ENCODE measurements around the gene PHF21B. TPM values are rescaled to one million over a fixed set of nuclear protein-coding genes. Genes with fewer than 3 reads are reported as not detected.

Gene PHF21B
- total and polyA plus RNA-seq, 8 donors = 0.24 to 1.4 (median 1.1) TPM; not detected in 1

GRCh38 chr22:44988671-44989070 lies 21.1 kb downstream of the PHF21B start:
- intact Hi-C loops (cut with DNase I) = no loop called here
- DNase-seq = no peak
- TF ChIP-seq CTCF (IDR thresholded peaks at IDR 0.05) = no peak
- H3K4me3 ChIP-seq = no peak overlapping the region
- no peaks in the 10 kb centered on the region for H3K4me1 ChIP-seq
- no peaks in the 10 kb centered on the region for H3K36me3 ChIP-seq
- peaks cover 0 to 47% of the 10 kb centered on the region in 2 donors for H3K27me3 ChIP-seq
- no peak overlapping the region for H3K27ac ChIP-seq
- no peak for ATAC-seq
- H3K9me3 ChIP-seq = no peaks in the 10 kb centered on the region

GRCh38 chr22:44986926-44987325 lies 22.9 kb downstream of the PHF21B start:
- H3K27me3 ChIP-seq = peaks cover 0 to 37% of the 10 kb centered on the region in 2 donors
- DNase-seq = no peak
- H3K9me3 ChIP-seq = no peaks in the 10 kb centered on the region
- H3K27ac ChIP-seq = no peak overlapping the region
- no peak overlapping the region for H3K4me3 ChIP-seq
- no peaks in the 10 kb centered on the region for H3K4me1 ChIP-seq
- H3K36me3 ChIP-seq = no peaks in the 10 kb centered on the region
- intact Hi-C loops (cut with DNase I) = no loop called here
- no peak for TF ChIP-seq CTCF (IDR thresholded peaks at IDR 0.05)
- no peak for ATAC-seq

- Histone ChIP-seq H3K27me3 (peaks cover 0 to 37% of the 10 kb centered on the region in 2 donors), H3K4me3 (no peak overlapping the region), H3K27ac (no peak overlapping the region), H3K4me1 (no peaks in the 10 kb centered on the region), H3K36me3 (no peaks in the 10 kb centered on the region), H3K9me3 (no peaks in the 10 kb centered on the region)
- ATAC-seq = no peak
- no peak for DNase-seq
- intact Hi-C loops (cut with DNase I) = no loop called here
- no peak for TF ChIP-seq CTCF (IDR thresholded peaks at IDR 0.05)
Observed at GRCh38 chr22:44985906-44986527, 23.8 kb downstream of the PHF21B start.

- no peaks in the 10 kb centered on the region for H3K4me1 ChIP-seq
- intact Hi-C loops (cut with DNase I) = no loop called here
- DNase-seq = no peak
- H3K27ac ChIP-seq = no peak overlapping the region
- TF ChIP-seq CTCF (IDR thresholded peaks at IDR 0.05) = no peak
- H3K9me3 ChIP-seq = no peaks in the 10 kb centered on the region
- no peak for ATAC-seq
- no peaks in the 10 kb centered on the region for H3K36me3 ChIP-seq
- H3K27me3 ChIP-seq = peaks cover 0 to 42% of the 10 kb centered on the region in 2 donors
- H3K4me3 ChIP-seq = no peak overlapping the region
Observed at GRCh38 chr22:44983878-44984482, 25.8 kb downstream of the PHF21B start.

GRCh38 chr22:44982445-44982844 lies 27.4 kb downstream of the PHF21B start:
- intact Hi-C loops (cut with DNase I) = no loop called here
- H3K4me3 ChIP-seq = no peak overlapping the region
- ATAC-seq = no peak
- H3K4me1 ChIP-seq = no peaks in the 10 kb centered on the region
- H3K27me3 ChIP-seq = peaks cover 0 to 51% of the 10 kb centered on the region in 2 donors
- no peak for TF ChIP-seq CTCF (IDR thresholded peaks at IDR 0.05)
- no peak overlapping the region for H3K27ac ChIP-seq
- no peaks in the 10 kb centered on the region for H3K9me3 ChIP-seq
- DNase-seq = no peak
- no peaks in the 10 kb centered on the region for H3K36me3 ChIP-seq
